GM18861 (cell line): ENCODE measurements around the gene LFNG.

Experiments used
- ATAC-seq: cut with Tn5 transposase; IDR thresholded peaks from one replicate; pipeline ENCODE4 v1.9.1; 2021; ENCODE audit not compliant: unreplicated experiment

LFNG gene

DNA sequence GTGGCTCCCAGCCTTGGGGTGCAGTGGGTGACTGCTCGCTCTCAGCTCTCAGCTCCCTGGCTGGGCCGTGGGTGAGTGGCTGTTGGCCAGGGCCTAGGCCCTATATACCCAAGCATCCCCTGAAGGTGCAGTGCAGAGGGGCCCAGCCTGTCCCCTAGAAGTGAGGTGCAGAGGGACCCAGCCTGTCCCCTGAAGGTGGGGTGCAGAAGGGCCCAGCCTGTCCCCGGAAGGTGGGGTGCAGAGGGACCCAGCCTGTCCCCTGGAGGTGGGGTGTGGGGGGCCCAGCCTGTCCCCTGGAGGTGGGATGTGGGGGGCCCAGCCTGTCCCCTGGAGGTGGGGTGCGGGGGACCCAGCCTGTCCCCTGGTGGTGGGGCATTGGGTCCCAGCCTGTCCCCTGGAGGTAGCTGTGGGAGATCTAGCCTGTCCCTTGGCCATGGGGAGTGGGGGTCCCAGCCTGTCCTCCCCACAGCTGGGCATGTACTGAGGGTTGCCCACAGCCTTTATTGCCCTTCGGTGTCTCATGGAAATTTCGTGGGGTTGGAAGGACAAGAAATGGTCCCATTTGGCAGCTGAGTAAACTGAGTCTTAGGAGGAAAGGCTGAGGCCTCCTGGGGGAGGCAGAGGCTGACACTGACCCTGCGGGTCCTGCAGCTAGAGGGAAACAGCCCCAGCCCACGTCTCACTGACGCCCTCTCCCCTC lies 17.5 kb upstream of the LFNG start:
- no peak for ATAC-seq

DNA sequence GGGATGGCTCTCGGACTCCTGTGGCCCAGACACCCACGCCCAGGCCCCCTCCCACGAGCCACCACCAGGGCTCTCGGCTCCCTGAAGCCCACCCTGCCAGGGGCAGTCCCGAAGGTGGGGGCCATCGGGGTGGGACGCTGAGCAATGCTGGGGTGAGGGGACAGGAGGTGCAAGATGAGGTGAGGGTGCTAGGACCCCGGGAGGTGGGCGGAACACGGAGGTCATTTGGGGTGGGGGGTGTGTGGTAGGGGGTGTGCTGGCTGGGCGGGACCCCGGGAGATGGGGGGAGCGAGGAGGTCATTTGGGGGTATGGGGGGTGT lies 17.0 kb upstream of the LFNG start:
- ATAC-seq: no peak

DNA sequence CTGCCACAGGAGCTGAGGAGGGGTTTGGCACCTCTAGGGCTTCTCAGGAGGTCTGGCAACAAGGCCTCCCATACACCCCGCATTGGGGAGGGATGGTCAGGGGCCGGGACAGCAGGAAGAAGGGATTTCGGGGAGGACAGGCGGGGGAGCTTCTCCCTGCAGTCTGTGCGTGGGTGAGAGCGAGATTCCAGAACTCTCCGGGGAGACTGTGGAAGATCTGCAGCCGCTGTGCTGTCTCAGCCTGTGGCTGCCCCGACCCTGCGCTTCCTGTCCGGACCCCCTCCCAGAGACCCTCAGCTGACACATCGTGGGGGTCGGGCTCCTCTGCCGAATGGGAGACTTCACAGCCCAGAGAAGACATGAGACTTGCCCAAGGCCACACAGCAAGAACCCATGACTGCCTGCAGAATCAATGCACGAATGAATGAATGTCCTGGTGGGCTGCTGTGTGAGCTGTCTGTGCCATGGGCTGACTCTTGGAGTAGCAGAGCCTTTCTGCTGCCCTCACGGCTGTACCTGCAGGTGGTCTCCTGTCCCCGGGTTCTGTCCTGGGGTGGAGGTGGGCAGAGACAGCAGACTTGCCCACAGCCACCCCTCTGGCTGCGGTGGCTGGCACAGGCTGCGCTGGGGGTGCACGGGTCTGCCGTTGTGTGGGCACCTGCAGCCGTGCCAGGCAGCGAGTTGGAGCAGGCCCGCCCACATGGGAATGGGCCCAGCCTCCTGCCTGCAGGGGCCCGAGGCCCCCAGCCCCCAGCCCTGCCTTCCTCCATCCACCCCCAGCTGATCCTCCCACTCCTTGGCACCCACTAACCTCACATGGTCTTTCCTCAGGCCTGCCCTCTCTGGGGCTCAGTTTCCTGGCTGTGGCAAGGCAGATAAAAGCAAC lies 16.3 kb upstream of the LFNG start:
- ATAC-seq: no peak

DNA sequence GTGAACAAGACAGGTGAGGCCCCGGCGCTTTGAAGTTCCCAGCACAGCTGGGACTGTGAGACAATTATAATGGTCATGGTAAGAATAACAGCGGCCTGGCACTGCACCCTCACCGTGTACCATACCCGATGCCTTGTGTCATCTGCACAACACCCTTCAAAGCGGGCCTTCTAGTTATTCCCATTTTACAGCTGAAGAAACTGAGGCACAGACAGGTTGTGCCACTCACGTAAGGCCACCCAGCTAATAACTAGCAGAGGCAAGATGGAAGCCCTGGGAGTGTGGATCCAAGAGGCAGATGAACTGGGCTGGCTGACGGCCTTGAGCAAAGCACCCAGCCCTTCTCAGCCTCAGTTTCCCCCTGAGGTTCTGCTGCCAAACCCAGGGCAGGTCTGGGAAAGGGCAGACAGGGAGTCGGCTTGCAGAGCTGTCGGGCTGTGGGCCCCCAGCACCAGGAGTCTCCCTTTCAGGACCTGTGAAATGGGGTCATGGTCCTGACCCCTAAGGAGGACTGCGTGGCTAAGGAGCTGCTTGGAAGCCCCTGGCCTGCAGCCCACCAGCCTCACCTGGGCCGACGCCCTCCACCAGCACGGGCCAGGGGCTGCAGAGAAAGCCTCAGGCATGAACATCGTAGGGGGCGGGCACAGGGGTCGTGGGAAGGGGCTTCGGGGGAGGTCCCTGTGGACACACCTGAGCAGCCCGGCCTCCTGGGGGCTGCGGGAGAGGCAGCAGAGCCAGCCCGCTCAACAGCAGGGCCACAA lies 15.3 kb upstream of the LFNG start:
- ATAC-seq: no peak

DNA sequence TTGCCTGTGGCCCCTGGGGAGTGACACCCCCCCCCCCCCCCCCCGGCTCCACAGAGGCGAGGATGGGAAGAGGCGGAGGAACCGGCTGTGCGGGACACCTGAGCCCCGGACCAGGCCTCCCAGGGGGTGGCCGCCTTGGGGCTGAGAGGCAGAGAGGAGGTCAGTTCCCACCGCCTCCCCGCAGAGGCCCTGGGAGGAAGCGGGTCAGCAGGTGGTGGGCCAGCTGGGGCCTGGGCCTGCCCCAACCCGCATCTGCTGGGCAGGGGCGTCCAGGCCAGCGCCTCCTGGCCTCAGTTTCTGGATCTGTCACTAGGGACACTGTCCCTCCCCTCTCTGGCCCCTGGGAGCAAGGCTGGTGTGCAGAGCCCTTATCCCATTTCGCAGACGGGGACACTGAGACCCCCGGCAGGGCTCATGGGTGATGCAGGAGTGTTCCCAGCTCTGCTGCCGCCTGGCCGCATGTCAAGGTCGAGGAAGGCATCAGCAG lies 14.6 kb upstream of the LFNG start:
- ATAC-seq: no peak

DNA sequence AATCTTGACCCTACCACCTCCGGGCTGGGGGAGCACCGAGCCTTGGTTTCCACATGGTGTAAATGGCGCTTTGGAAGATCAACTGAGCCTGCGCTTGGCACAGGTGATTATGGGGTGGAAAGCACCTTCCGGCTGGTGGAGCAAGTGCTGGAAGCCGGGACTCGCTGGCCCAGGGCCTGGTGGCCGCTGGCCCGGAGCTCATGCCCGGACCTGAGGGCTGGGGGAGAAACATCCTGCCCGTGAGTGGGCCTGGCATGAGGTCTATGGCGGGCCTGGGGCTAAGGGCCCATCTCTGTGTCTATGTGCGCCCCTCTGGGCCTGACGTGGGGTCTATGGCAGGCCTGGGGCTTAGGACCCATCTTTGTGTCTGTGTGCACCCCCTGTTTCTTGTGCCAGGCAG lies 14.2 kb upstream of the LFNG start:
- no peak for ATAC-seq

DNA sequence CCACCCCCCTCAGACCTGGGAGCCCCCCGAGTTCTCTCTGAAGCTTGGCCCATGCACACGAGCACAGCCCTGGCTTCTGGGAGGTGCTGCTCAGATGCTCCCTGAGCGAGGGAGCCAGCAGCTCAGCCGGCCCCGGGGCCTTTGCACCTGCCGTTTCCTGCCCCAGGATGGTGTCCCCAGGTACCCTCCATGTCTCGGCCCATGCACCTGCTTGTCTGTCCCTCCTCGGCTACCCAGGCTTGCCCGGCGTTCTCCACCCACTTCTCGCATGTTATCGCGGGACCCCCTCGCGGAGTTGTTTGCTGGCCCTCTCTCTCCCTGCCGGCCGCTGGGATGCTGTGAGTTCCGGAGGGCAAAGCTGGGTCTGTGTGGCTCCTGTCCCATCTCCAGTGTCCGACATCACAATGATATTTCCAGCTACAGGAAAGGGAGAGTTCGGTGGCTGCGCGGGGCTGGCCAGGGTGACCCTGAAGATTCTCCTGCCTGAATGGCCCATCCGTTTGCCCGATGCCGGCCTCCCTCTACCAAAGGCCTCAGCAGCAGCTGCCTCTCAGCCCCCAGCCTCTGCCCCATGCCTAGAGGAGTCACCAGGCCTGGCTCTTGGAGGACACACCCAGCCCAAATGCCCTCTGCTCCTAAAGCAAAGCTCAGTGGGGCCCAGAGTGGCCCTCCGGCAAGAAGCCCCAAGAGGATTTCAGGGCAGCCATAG lies 12.2 kb upstream of the LFNG start:
- no peak for ATAC-seq

DNA sequence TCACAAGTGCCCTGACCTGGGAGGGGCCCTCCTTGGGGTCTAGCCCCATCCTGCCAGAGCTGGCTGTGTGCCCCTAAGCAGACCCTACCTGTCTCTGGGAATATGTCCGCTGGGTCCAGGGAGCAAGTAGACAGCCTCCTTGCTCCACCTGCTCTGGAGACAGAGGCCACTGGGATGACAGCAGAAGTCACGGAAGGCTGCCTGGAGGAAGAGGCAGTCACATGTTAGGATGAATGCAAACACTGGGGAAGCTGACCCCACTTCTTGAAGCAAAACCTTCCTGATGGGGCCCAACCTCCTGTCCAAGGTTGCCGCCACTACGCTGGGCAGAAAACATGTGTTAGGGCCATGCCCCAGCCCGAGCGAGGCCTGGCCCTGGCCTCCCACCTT lies 11.7 kb upstream of the LFNG start:
- no peak for ATAC-seq

DNA sequence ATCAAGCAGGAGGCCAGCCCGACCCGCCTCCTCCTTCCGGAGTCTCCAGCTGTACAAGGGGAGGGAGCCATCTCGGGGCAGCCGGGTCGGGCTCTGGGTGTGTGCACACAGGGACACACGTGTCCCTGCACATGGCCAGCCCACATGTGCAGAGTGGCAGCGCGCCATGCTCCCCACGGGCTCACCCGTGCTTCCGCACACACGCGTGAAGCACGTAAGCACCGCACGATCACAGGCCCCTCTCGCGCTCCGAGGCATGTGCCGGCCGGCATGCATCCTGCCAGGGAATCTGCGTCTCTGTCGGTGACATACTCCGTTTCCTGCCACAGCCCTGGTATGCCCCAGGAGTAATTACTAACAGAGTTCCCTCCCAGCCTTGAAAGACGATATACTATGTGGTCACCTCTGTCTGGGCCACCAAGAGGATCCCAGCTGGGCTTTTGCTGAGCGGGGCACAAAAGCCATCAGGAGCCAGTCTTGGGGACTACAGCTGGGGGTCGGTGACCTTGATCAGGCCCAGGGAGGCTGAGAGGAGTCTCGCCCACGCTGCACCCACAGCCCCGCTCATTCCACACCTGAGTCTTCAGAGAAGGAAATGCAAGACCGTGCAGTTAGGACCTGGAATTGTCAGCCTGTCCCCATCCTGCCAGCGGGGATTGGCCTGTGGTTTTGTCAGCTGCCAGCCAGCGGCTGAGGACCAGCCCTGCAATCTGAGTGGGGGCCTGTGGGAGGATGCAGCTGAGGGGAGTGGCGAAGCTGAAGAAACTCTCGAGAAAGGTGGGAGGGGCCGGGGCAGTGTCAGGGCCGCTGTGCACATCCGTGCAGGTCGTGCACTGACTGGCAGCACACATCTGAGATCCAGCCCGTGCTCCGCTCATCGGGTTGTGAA lies 11.0 kb upstream of the LFNG start:
- no peak for ATAC-seq

DNA sequence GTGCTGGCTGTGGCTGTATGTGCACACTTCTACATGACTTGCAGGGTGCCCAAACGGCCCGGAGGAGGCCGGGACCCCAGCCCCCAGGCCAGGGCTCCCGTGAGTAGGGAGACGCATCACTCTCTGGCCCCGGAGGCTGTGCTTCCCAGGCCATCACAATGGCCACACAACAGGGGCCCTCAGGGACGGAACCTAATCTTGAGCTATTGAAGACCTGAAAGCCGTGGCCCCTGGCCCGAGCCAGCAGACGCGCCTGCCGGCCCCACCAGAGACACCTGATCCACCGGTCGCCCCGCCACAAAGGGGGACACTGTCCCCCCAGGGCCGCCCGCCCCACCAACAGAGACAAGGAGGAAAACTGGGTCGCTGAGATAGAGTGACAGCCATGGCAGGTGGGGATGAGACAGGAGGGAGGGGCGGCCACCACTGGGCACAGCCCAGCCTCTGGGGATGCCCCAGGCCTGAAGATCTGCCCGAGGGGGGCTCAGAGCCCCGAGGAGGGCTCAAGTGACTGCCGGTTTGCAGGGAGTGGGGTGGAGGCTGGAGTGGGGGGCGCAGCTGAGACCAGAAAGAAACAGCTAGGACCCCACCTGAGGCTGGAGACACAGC lies 10.2 kb upstream of the LFNG start:
- no peak for ATAC-seq

DNA sequence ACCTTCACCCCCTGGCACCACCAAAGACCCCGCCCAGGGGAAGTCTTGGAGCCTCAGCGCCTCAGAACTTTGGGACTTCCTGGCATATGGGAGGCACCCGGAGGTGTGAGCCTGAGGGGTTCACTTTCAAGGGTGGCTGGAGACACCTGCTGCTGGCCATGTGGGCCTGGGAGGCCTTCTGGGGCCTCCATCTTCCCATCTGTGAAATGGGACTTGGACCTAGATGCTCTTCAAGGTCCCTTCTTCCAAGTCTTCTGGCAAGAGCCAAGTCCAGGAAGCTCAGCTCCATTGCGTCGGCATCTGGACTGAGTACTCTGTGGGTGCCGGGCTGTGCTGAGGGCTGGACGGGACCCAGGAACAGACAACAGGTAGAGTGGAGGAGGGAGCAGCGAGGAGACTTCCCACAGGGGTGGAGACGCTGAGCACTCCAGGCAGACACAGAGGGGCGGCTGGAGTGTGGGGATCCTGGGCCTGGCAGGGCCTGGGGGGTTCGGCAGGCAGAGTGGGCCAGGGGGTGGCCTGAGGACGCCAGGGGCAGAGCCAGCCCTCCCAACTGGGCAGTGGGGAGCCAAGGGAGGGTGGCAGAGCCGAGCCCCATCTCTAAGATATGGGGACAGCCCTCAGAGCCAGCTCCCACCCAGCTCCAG lies 9.3 kb upstream of the LFNG start:
- ATAC-seq: no peak

DNA sequence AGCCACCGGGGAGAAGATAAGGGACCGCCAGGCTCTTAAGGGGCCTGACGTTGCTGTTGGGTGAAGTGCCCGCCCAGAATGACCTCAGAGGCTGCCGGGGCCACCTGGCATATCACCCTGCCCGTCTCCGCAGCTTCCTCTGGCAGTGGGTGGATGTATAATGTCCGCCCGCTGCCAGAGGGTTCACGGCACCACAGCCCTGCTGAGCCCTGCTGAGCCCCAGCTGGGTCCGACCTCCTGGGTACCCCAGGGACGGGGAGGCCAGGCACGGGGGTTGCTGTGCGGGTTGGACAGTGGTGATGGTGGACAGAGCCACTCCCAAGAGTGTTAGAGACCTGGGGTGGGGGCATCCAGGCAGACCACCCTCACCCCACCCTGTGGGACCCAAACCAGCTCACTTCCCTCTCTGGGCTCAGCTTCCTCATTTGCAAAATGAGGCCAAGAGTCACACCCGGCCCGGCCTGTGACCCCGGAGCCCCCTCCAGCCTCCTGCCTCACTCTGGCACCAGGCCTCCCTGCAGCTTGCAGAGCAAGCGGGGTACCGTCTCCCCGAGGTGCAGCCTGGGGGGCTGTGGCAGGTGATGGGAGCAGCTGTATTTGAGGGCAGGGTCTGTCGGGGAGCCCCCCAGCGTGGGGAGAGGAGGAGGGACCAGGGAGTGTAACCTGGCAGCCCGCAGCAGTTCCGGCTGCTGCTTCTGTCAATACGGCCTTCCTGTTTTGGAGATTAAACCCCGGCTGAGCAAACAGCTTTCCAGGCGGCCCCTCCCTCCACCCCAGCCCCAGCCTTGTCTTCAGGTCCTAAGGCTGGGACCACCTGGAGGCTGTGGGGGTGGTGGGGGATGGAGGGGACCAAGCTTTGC lies 8.4 kb upstream of the LFNG start:
- ATAC-seq: no peak

DNA sequence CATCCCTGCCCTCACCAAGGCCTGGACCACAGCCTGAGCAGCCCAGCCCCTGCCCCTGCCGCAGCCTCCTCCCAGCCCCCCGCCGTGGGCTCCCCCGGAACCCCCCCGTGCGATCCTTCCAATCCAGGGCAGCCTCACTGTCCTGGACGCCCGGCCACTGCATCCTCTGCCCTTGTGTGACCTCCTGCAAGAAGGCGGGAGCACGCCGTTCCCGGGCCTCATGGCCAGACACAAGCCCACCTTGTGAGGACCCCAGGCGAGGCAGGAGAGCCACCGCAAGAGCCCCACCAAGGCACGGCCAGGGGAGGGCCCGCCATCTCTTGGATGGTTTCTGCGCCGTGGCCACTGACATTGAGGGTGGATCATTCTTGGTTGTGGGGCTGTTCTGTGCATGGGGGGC lies 7.8 kb upstream of the LFNG start:
- no peak for ATAC-seq

DNA sequence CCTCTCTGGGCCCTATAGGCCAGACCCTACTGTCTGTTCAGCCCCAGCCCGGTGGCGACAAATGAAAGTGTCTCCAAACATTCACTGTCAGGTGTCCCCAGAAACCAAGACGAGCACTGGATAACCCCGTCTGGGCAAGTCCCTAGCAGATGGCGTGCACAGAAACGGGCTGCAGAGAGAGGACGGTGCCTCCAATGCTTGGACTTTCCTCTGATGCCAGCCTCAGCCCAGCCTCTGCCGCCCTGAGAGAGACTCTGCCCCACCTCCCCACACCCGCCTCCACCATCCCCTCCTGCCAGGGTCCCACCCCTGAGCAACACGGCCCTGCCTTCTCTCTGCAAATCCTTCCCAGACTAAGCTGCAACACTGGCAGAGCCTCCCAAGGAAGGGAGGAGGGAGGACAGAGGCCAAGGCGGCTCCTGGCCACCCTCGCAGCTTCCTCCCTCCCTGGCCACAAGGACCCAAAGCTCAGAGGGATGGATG lies 7.4 kb upstream of the LFNG start:
- no peak for ATAC-seq

DNA sequence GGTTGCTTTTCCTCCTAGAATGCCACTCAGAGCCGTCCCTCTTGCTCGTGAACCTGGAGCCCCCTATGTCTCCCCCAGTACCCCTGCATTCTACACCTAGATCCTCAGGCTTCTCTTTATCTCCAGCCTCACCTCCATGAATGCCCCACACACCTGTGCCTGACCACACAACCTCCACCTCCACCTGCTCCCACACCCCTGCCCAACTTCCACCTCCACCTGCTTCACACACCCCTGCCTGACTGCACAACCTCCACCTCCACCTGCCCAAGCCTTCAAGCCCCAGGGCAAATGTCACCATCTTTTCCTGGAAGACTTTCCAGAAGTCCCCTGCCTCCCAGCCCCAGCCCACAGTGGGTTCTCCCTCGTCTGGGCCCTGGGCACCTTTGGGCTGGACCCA lies 6.9 kb upstream of the LFNG start:
- no peak for ATAC-seq

DNA sequence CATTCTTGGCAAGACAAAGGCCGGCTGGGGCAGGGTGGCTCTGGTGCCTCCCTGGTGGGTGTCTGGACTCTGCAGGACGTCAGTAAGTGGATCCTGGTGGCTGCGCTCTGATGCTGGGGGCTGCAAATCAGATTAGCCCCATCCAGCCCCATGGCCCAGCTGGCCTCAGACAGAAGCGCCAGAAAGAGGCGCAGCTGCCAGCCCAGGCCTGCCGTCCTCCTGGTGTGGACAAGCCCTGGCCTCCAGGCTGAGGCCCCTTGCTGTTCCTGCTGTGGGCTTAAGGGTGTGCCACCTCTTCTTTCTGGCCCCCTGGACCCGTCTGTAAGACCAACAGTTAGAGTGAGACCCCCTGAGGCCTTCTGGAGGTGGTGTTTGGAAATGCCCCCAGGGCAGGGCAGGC lies 5.9 kb upstream of the LFNG start:
- no peak for ATAC-seq

DNA sequence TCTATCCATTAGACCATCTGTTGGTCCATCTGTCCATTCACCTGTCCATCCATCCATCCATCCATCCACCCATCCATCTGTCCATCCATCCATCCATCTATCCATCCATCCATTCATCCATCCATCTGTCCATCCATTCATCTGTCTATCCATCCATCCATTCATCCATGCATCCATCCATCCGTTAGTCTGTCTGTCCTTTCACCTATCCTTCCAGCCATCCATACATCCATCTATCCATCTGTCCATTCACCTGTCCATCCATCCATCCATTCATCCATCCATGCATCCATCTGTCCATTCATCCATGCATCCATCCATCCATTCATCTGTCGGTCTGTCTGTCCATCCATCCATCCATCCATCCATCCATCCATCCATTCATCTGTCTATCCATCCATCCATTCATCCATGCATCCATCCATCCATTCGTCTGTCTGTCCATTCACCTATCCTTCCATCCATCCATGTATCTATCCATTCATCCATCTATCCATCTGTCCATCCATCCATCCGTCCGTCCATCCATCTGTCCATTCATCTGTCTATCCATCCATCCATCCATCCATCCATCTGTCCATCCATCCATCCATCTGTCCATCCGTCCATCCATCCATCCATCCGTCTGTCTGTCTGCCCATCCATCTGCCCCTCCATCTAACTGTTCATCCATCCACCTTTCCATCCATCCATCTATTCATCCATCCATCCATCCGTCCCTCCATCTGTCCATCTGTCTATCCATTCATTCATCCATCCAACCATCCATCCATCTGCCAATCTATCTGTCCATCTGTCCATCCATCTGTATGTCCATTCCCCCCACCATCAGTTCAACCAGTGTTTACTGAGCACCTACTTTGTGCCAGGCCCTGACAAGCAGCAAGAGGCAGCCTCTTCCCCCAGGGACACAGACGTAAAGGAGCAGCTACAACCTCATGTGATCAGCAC lies 4.8 kb upstream of the LFNG start:
- ATAC-seq: no peak
